NCI-H1105 treated with DMSO at 0.1 percent for 48 hours (cell line): ENCODE results near the gene ARFGAP3.
A peak's percentile ranks its signal among the peaks of the same experiment; 100 is the strongest.
"Not testable (repeated sequence)": the region's sequence is repeated elsewhere in the genome, so short reads cannot be mapped to it uniquely, and the experiment has no call there.

Experiments used
- DNase-seq: peaks from one replicate; lab custom pipeline; 2025; lab: John Stamatoyannopoulos, UW

ARFGAP3 gene

DNA sequence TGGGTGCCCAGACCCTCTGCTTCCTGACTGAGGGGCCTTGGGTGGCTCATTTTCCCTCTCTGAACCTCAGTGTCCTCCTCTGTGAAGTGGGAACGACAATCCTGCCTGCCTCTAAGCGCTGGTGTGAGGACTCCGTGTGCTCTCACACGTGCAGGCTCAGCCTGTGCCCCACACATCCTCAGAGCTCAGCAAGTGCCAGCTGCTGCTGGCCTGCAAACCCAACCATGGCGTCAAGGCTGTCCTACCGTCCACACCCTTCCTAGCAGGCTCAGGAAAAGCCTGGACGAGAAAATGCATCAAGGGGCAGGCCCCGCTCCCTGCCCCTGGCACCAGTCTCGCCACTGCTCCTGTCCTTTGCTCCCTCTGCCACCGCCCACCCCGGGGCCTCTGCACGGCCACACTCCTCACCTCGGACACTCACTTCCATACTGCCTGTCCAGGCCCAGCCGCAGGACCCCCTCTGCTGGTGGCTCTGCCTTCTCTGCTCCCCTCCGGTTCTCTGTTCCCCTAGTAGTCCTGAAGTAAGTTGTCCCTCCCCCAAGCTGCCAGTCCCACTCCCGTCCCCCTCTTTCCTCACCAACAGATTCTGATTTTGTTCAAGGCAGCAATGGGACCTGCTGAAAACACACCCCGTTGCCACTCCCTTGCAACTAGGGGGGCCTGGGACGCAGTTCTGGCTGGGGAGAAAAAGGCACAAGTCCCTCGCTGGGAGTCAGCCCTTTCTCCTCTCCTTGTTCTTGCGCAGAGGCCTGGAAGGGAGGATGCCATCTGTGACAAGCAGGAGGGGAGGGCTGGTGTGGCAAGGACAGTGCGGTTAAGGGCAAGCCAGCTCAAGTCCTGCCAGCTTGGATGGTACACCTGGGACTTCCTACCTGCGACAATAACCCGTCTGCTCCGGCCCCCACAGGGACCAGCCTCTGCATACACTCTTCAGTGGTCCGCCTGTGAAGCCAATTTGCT is 62.2 kb downstream of the ARFGAP3 start:
- DNase-seq, result no peak

DNA sequence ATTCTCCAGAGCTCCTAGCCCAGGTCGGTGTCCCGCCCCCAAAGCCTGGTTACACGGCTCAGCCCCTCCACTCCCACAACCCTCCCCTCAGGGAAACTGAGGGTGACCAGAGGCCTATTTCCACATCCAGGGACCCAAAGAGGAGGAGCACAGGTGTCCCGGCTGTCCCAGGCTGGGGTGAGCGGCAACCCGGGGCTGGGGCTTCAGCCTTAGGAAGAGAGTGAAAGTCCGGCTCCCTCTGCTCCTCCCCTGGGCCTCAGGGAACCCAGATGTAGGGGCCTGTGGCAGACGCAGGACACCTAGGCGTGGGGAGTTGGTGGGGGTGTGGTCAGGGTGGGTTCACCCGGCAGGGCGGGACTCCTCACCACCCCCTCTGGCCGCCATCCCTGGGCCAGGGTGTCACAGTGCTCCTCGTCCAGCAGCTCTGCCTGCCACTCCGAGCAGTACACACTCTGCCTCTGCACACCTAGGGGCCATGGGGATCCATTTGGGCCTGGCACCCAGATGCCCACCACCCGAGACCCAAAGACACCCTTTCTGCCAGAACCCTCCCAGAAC is 63.1 kb downstream of the ARFGAP3 start:
- DNase-seq, result no peak

DNA sequence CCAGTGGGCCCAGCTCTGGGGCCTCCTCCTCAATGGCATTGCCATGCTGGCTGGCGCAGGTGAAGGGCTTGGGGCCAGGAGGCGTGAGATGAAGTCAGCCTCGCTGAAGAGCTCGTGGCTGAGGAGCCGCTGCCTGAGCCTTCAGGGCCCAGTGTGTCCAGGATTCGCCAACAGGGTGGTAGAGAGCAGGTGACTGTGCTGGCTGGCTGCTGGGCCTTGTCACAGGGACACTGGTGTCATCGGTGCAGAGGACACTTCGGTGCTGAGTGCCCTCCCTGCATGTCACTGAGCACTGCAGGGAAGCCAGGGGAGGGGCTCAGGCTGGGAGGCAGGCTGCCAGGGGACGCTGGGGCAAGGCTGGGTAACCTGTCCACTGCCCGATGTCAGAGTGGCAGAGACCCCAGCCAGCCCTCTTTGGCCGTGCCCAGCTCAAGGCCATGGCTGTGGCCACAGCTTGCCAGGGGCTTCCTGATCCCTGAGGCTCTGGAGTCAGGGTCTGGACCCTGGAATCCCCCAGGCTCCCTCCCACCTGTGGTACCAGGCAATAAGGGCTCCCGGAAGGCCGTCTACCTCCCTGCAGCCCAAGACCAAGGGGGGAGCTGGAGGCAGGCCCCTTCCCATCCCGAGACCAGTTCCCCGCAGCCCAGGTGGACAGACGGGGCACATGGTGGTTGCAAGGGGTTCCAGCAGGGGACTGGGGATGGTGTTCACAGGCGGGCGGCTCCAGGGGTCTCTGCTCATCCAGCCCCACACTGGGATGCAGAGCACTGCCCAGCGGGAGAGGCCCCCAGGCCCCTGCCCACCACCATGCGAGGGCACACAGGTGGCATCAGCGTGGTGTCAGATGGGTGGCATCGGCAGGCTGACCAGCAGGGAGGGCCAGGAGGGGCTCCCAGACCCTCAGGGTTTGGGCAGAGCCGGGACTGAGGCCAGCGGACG is 63.9 kb downstream of the ARFGAP3 start:
- DNase-seq, result no peak

DNA sequence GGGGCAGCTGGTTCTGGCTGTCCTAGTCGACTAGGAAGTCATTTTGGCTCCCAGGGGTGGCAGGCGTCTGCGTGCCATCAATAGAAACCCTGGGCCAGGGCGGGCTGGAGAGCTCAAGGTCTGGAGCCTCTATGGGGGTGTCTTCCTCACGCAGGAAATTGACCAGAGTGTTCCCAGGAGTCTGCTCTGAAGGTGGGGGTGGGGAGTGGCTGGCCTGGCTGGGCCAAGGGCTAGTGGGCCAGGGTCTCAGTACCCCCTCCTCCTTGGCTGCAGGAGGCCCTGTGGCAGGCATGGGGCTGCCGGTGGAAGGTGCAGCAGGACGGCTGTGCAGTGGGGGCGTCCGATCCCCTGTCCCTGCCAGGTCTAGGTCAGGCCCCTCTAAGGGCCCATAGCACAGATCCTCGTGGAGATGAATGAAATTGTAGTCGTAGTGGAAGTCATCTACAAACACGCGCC is 64.6 kb downstream of the ARFGAP3 start:
- DNase-seq, result no peak

- no peak for DNase-seq
Observed at GRCh38 chr22:42791721-42792452, 65.2 kb downstream of the ARFGAP3 start.

DNA sequence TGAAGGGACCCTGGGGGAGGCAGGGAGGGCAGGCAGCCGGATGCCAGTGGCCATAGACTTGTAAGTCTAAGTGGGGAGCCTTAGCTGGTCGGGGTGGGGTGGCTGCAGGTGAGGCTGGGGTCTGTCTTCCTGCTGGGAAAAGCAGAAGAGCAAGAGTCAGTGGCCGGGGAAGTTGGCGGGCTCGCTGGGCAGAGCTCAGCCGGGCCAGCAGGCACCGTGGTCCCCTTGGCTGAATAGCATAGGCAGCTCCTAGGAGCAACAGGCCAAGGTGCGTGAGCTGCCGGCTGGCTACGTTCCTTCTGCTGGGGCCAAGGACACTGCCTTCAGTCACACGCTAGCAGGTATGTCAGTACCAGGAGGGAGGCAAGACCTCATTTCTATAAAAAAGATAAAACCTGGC is 68.6 kb downstream of the ARFGAP3 start:
- DNase-seq, result no peak

DNA sequence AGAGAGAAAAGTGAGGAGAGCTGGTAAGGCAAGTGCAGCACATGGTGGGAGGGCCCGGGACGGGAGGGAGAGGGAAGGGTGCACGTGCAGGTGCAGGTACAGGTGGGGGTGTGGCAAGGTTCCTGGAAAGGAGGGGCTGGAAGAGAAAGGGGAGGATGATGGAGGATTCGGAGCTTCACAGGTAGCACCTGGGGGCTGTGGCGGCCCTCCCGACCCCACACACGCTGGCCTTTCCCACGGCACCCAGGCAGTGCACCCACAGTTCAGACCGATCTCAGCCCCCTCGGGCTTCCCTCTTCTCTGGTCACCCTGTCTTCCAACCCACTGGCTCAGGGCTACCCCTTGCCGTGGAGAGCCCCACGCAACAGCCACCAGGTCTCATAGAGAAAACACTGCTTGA is 69.1 kb downstream of the ARFGAP3 start:
- DNase-seq, result no peak

GRCh38 chr22:42787357-42787736 is 69.7 kb downstream of the ARFGAP3 start:
- DNase-seq, result no peak

DNA sequence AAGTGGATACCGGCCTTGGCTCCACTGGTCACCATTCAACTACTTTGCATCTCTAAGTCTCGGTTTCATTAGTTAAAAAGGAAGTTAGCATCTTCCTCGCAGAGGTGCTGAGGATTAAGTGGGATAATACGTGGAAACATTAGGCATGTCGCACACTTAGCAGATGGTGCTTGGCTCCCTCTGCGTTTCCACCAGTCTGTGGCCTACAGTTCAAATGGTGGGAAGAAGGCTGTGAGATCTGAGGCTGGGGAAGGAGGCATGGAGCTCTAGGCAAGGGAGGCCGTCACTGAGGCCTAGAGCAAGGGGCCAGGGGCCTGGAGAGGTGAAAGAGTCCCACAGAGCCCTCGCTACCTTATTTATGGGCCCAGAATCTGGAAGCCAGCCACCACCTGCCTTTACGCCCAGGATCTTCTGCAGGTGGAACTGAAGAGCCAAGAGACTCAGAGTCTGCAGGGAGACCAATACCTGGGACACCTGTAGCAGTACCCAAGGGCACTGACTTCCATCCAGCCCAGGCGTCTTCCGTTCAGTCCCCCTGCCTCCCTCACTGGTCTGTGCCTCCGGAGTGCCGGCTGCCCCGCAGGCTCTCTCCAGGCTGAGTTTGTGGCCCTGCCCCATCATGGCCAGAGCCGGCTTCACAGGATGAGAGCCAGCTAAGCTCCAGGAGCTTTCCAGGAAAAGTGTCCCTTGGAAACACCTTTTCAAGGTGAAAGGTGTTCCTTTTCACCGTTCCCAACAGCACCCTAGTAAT is 70.3 kb downstream of the ARFGAP3 start:
- DNase-seq, result no peak

DNA sequence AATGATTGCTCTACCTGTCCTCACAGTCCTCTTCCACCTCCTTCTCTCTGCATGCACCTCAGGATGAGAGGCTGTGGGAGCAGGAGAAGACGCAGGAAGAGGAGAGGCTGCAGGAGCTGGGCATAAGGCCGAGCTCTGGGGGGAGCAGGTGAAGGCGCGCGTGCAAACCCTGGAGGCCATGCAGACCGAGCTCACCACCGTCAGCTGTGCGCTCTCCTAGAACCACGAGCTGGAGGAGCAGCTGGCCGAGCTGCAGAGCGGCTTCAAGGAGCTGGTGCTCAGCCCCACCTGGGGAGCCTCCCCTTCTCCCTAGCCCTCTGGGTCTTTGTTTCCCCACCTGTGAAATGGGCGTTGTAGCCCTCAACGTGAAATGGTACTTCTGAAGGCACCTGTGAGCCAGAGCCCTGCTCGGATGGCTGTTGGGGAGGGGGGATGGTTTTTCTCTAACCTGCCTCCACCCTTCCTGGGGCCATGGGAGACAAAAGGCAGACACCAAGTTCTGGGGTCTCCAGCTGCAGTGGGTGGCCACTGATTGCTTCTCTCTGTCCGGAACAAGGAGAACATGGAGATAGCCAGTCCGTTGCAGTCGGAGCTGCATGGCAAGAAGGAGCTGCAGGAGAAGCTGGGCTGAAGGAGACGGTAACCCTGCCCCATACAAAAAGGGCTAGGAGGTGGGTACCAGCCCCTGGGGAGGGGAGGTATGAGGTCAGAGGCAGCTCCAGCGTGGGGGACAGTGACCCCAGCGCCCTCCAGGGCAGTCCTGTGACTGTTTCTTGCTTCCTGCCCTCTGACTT is 71.2 kb downstream of the ARFGAP3 start:
- DNase-seq, result no peak

GRCh38 chr22:42782306-42782705 is 74.8 kb downstream of the ARFGAP3 start:
- DNase-seq, result not testable (repeated sequence)

- peak; percentile 87 for DNase-seq
Observed at GRCh38 chr22:42780070-42780540, 77.0 kb downstream of the ARFGAP3 start.

GRCh38 chr22:42777126-42777525 is 79.9 kb downstream of the ARFGAP3 start:
- DNase-seq, result no peak

- no peak for DNase-seq
Observed at GRCh38 chr22:42773167-42773566, 83.9 kb downstream of the ARFGAP3 start.

GRCh38 chr22:42772647-42773046 is 84.4 kb downstream of the ARFGAP3 start:
- no peak for DNase-seq

- DNase-seq, result no peak
Observed at GRCh38 chr22:42770941-42771647, 86.0 kb downstream of the ARFGAP3 start.

DNA sequence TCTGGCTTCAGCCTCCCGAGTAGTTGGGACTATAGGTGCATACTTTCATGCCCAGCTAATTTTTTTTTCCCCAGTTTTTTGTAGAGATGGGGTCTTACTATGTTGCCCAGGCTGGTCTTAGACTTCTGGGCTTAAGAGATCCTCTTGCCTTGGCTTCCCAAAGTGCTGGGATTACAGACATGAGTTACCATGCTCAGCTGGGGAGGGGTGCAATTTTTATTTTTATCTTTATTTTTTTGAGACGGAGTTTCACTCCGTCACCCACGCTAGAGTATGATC is 86.7 kb downstream of the ARFGAP3 start:
- no peak for DNase-seq

DNA sequence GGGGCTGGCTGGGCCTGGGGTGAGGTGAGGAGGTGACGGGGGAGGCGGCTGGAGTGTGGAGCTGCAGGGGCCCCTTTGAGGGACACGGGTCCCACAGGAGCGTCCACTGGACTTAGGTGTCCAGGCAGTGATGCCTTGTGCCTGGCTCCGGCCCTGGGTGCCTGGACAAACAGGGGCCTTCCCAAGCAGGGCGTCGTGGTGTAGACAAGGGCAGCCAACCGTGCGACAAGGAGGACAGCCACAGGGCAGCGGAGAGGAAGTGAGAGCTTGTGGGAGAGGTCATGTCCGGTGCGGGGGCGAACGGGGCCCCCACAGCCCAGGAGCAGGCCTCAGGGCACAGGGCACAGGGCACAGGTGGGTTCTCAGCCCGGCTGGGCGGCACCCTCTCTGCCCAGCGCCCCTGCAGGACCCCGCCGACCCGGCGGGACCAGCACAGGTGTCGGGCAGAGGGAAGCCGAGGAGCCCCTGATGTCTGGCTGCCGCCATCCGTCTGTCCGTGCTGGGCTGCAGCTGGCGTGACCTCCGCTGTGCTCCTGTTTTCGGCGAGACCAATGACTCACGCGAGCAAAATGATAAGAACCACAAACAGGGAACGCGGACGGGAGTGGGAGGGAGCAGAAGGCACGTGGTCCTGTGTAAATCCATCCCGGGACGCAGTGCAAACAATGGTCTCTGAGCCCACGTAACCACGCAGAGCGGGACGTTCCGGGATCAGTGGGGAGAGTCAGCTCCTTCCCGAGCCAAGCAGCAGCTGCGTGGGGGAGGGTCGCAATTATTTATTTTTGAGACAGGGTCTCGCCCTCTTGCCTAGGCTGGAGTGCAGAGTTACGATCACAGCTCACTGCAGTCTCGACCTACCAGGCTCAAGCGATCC is 87.3 kb downstream of the ARFGAP3 start:
- DNase-seq, result no peak

DNA sequence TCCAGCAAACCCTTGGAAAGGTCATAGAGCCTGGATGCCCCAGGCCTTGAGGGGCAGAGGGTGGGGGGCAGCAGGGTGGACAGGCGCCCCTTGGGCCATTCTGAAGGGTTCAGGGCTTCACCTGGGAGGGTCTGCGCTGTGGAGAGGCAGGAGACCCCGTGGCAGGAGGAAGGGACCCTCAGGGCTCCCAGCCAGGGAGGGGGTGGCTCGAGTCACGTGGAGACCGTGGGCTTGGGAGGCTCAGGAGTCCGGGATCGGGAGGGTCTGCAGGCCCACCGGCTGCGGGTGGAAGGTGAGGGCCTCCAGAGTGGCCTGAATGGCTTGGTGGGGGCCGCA is 87.9 kb downstream of the ARFGAP3 start:
- DNase-seq, result no peak
